ENCODE results near the gene MED16.

Gene MED16

GRCh38 chr19:834216-834615 lies 58.8 kb downstream of the MED16 start:
- Histone ChIP-seq H3K23ac (ENCODE audit: low read length) (no peak overlapping the region), H3K4me1 (ENCODE audit: control insufficient read depth in 1 of 2, insufficient read depth in 2 of 2, low read length in 2 of 2) (no peaks in the 10 kb centered on the region), H3K27ac (ENCODE audit: low read depth, low read length) (no peak overlapping the region), H4K8ac (ENCODE audit: low read depth, low read length) (no peak overlapping the region), H3K9me3 (ENCODE audit: insufficient read depth, low read depth, low read length) (no peaks in the 10 kb centered on the region), H2AK5ac (ENCODE audit: low read length) (no peak overlapping the region), H4K91ac (ENCODE audit: low read depth, low read length) (no peak overlapping the region), H3K4me2 (ENCODE audit: low read length) (no peak overlapping the region), H3K27me3 (ENCODE audit: insufficient read depth, low read length) (no peaks in the 10 kb centered on the region), H3K14ac (ENCODE audit: low read length) (no peak overlapping the region), H3K4me3 (ENCODE audit: low read depth, low read length) (no peak overlapping the region), H2BK12ac (ENCODE audit: low read length) (no peak overlapping the region), H3K9ac (ENCODE audit: low read length) (no peak overlapping the region), H3K79me2 (ENCODE audit: control insufficient read depth, insufficient read depth, low read length, poor library complexity) (no peaks in the 10 kb centered on the region), H3K36me3 (ENCODE audit: control insufficient read depth in 1 of 2, insufficient read depth in 2 of 2, low read length in 2 of 2) (no peaks in the 10 kb centered on the region), H3K18ac (ENCODE audit: low read length) (no peak overlapping the region), H2BK5ac (ENCODE audit: low read depth, low read length, poor library complexity) (no peak overlapping the region), H2AFZ (ENCODE audit: insufficient read depth, low read length, poor library complexity) (no peak overlapping the region), H2BK120ac (ENCODE audit: insufficient read depth, low read length, poor library complexity) (no peak overlapping the region), H3K79me1 (ENCODE audit: low read length) (no peaks in the 10 kb centered on the region), H4K12ac (ENCODE audit: low read depth, low read length) (no peak overlapping the region), H3K4ac (ENCODE audit: low read depth, low read length) (no peak overlapping the region)
- WGBS (ENCODE audit: extremely low coverage, insufficient coverage, insufficient read length) = no CpG with 5 or more reads among the region's 24 CpGs
- no peak for DNase-seq

GRCh38 chr19:831407-832369 lies 61.3 kb downstream of the MED16 start:
- no peak for DNase-seq
- Histone ChIP-seq H2BK12ac (ENCODE audit: low read length) (no peak overlapping the region), H3K79me2 (ENCODE audit: control insufficient read depth, insufficient read depth, low read length, poor library complexity) (no peaks in the 10 kb centered on the region), H4K12ac (ENCODE audit: low read depth, low read length) (no peak overlapping the region), H2AFZ (ENCODE audit: insufficient read depth, low read length, poor library complexity) (no peak overlapping the region), H3K9me3 (ENCODE audit: insufficient read depth, low read depth, low read length) (peaks cover 3% of the 10 kb centered on the region), H3K79me1 (ENCODE audit: low read length) (no peaks in the 10 kb centered on the region), H3K36me3 (ENCODE audit: control insufficient read depth in 1 of 2, insufficient read depth in 2 of 2, low read length in 2 of 2) (no peaks in the 10 kb centered on the region), H3K4me2 (ENCODE audit: low read length) (no peak overlapping the region), H4K8ac (ENCODE audit: low read depth, low read length) (no peak overlapping the region), H3K18ac (ENCODE audit: low read length) (no peak overlapping the region), H2AK5ac (ENCODE audit: low read length) (no peak overlapping the region), H3K9ac (ENCODE audit: low read length) (no peak overlapping the region), H2BK5ac (ENCODE audit: low read depth, low read length, poor library complexity) (no peak overlapping the region), H3K27me3 (ENCODE audit: insufficient read depth, low read length) (no peaks in the 10 kb centered on the region), H3K4ac (ENCODE audit: low read depth, low read length) (no peak overlapping the region), H3K14ac (ENCODE audit: low read length) (no peak overlapping the region), H3K27ac (ENCODE audit: low read depth, low read length) (no peak overlapping the region), H3K4me1 (ENCODE audit: control insufficient read depth in 1 of 2, insufficient read depth in 2 of 2, low read length in 2 of 2) (no peaks in the 10 kb centered on the region), H3K4me3 (ENCODE audit: low read depth, low read length) (no peak overlapping the region), H4K91ac (ENCODE audit: low read depth, low read length) (no peak overlapping the region), H2BK120ac (ENCODE audit: insufficient read depth, low read length, poor library complexity) (no peak overlapping the region), H3K23ac (ENCODE audit: low read length) (no peak overlapping the region)
- WGBS (ENCODE audit: extremely low coverage, insufficient coverage, insufficient read length) = no CpG with 5 or more reads among the region's 38 CpGs

- Histone ChIP-seq H3K9me3 (ENCODE audit: insufficient read depth, low read depth, low read length) (peaks cover 3% of the 10 kb centered on the region), H3K27ac (ENCODE audit: low read depth, low read length) (no peak overlapping the region)
- WGBS (ENCODE audit: extremely low coverage, insufficient coverage, insufficient read length) = no CpG with 5 or more reads among the region's 18 CpGs
Measured at GRCh38 chr19:829129-829758, 63.7 kb downstream of the MED16 start.

GRCh38 chr19:827710-828321 lies 65.2 kb downstream of the MED16 start, which contains the start of gene AZU1:
TSS of gene AZU1 (plus strand) at chr19:827837. CDS start at chr19:827847, 10 bp downstream.
- Histone ChIP-seq H3K23ac (ENCODE audit: low read length) (no peak within 1 kb of the TSS), H2AK5ac (ENCODE audit: low read length) (no peak within 1 kb of the TSS), H3K9ac (ENCODE audit: low read length) (no peak within 1 kb of the TSS), H4K91ac (ENCODE audit: low read depth, low read length) (no peak within 1 kb of the TSS), H3K4me2 (ENCODE audit: low read length) (no peak within 1 kb of the TSS), H3K4me1 (ENCODE audit: control insufficient read depth in 1 of 2, insufficient read depth in 2 of 2, low read length in 2 of 2) (peaks cover 3 to 5% of the 10 kb centered on the region in 2 experiments), H2AFZ (ENCODE audit: insufficient read depth, low read length, poor library complexity) (no peak within 1 kb of the TSS), H2BK5ac (ENCODE audit: low read depth, low read length, poor library complexity) (no peak within 1 kb of the TSS), H3K79me2 (ENCODE audit: control insufficient read depth, insufficient read depth, low read length, poor library complexity) (no peaks in the 10 kb centered on the region), H3K27me3 (ENCODE audit: insufficient read depth, low read length) (no peaks in the 10 kb centered on the region), H4K8ac (ENCODE audit: low read depth, low read length) (no peak within 1 kb of the TSS), H3K9me3 (ENCODE audit: insufficient read depth, low read depth, low read length) (peaks cover 3% of the 10 kb centered on the region), H3K4ac (ENCODE audit: low read depth, low read length) (no peak within 1 kb of the TSS), H2BK12ac (ENCODE audit: low read length) (no peak within 1 kb of the TSS), H3K79me1 (ENCODE audit: low read length) (no peaks in the 10 kb centered on the region), H4K12ac (ENCODE audit: low read depth, low read length) (no peak within 1 kb of the TSS), H3K18ac (ENCODE audit: low read length) (no peak within 1 kb of the TSS), H3K36me3 (ENCODE audit: control insufficient read depth in 1 of 2, insufficient read depth in 2 of 2, low read length in 2 of 2) (no peaks in the 10 kb centered on the region), H2BK120ac (ENCODE audit: insufficient read depth, low read length, poor library complexity) (no peak within 1 kb of the TSS), H3K14ac (ENCODE audit: low read length) (no peak within 1 kb of the TSS), H3K4me3 (ENCODE audit: low read depth, low read length) (no peak within 1 kb of the TSS), H3K27ac (ENCODE audit: low read depth, low read length) (no peak within 1 kb of the TSS)
- no CpG with 5 or more reads among the region's 33 CpGs for WGBS (ENCODE audit: extremely low coverage, insufficient coverage, insufficient read length)
- DNase-seq = no peak

More at GRCh38 chr19:829129-829758, 63.7 kb downstream of the MED16 start:
- Histone ChIP-seq H2AFZ (ENCODE audit: insufficient read depth, low read length, poor library complexity) (no peak overlapping the region), H4K12ac (ENCODE audit: low read depth, low read length) (no peak overlapping the region), H3K4ac (ENCODE audit: low read depth, low read length) (no peak overlapping the region), H2BK120ac (ENCODE audit: insufficient read depth, low read length, poor library complexity) (no peak overlapping the region), H3K27me3 (ENCODE audit: insufficient read depth, low read length) (no peaks in the 10 kb centered on the region), H3K23ac (ENCODE audit: low read length) (no peak overlapping the region), H3K9ac (ENCODE audit: low read length) (no peak overlapping the region), H2AK5ac (ENCODE audit: low read length) (no peak overlapping the region), H2BK5ac (ENCODE audit: low read depth, low read length, poor library complexity) (no peak overlapping the region), H3K18ac (ENCODE audit: low read length) (no peak overlapping the region), H3K4me2 (ENCODE audit: low read length) (no peak overlapping the region), H3K79me2 (ENCODE audit: control insufficient read depth, insufficient read depth, low read length, poor library complexity) (no peaks in the 10 kb centered on the region), H4K8ac (ENCODE audit: low read depth, low read length) (no peak overlapping the region), H2BK12ac (ENCODE audit: low read length) (no peak overlapping the region), H3K36me3 (ENCODE audit: control insufficient read depth in 1 of 2, insufficient read depth in 2 of 2, low read length in 2 of 2) (no peaks in the 10 kb centered on the region), H3K14ac (ENCODE audit: low read length) (no peak overlapping the region), H3K4me3 (ENCODE audit: low read depth, low read length) (no peak overlapping the region), H4K91ac (ENCODE audit: low read depth, low read length) (no peak overlapping the region), H3K4me1 (ENCODE audit: control insufficient read depth in 1 of 2, insufficient read depth in 2 of 2, low read length in 2 of 2) (no peaks in the 10 kb centered on the region), H3K79me1 (ENCODE audit: low read length) (no peaks in the 10 kb centered on the region)
- no peak for DNase-seq
